Body of pancreas (tissue), 4 donors: ENCODE measurements around the gene TBCA.

Experiments
- CTCF ChIP-seq, 7 experiments: fragments of 450-650 bp in 4 of 7; fragments of 200-600 bp in 3 of 7; sonication (generic) in 3 of 7; IDR thresholded peaks; one replicate each; pipeline ENCODE4 v1.5.1; 2016 to 2019; ENCODE audit warnings: antibody characterized with exemption in 7 of 7
- POLR2A ChIP-seq, 3 donors: fragments of 450-650 bp; IDR thresholded peaks; one replicate each; pipeline ENCODE4 v1.6.1; 2016; ENCODE audit warnings: antibody characterized with exemption in 3 of 3, mild to moderate bottlenecking in 2 of 3

GRCh38 chr5:77761606-77762005 is 14.5 kb downstream of the TBCA start:
- no peak for TF ChIP-seq POLR2A (IDR thresholded peaks at IDR 0.05)
- no peak for TF ChIP-seq CTCF (IDR thresholded peaks at IDR 0.05)
